GM12878 (cell line): ENCODE results near the gene TOM1L2. TPM values are rescaled to one million over a fixed set of nuclear protein-coding genes. Genes with fewer than 3 reads are reported as not detected.

Experiments used
- ATAC-seq: fragments of 200-7000 bp; cut with Tn5 transposase; 3 replicates; pipeline ENCODE4 v1.9.1; 2020; ENCODE audit warnings: mild to moderate bottlenecking, moderate library complexity
- BruUV-seq: library from RNA; stranded (reverse); fragments of 400-500 nt; replicated peaks from 2 replicates; lab custom pipeline; 2021; lab: Mats Ljungman, UMichigan
- CTCF ChIA-PET: fragments of 300-600 bp; sonication (Branson Sonifier 250); formaldehyde crosslinking; extraction: SDS; loops from one replicate; lab custom pipeline; 2021; ENCODE audit warnings: inconsistent platforms; lab: Yijun Ruan, JAX
- POLR2A ChIA-PET: fragments of 350-600 bp; formaldehyde crosslinking; extraction: SDS; loops from one replicate; lab custom pipeline; 2021; ENCODE audit warnings: inconsistent platforms; lab: Charles Lee
- RAD21 ChIA-PET: fragments of 300-600 bp; sonication (Branson Sonifier 250); formaldehyde crosslinking; loops from one replicate; lab custom pipeline; 2023; ENCODE audit warnings: antibody characterized with exemption; ENCODE audit not compliant: unreplicated experiment; lab: Charles Lee
- SMC1A ChIA-PET: fragments of 300-600 bp; sonication (Branson Sonifier 250); formaldehyde crosslinking; loops from one replicate; lab custom pipeline; 2023; ENCODE audit not compliant: unreplicated experiment, uncharacterized antibody; lab: Charles Lee
- DNase-seq: peaks from one replicate; pipeline ENCODE4 v3.0.0-alpha.2; 2011; ENCODE audit warnings: low read depth, low spot score
- FAIRE-seq: peaks from 3 replicates; lab custom pipeline; 2011; peaks lifted over from hg19 to GRCh38; lab: Jason Lieb, UNC
- H2AFZ ChIP-seq: 2 replicates; pipeline ENCODE4 v1.6.0; 2011; ENCODE audit warnings: low read depth, low read length, control low read depth; ENCODE audit not compliant: control insufficient read depth
- H3K27ac ChIP-seq: 2 replicates; pipeline ENCODE4 v1.5.1; 2011; ENCODE audit warnings: control low read depth; ENCODE audit not compliant: control insufficient read depth, insufficient read depth
- H3K27me3 ChIP-seq, 2 experiments: replicated peaks in 1 of 2; 2 replicates each; pipeline versions ENCODE4 v1.6.0 to v1.6.1; 2011; ENCODE audit warnings: low read length in 1 of 2; ENCODE audit not compliant: control insufficient read depth in 2 of 2, insufficient read depth in 2 of 2
- H3K36me3 ChIP-seq, 2 experiments: 2 replicates each; pipeline ENCODE4 v1.5.1; 2011; ENCODE audit warnings: low read length in 1 of 2; ENCODE audit not compliant: control insufficient read depth in 2 of 2, insufficient read depth in 2 of 2
- H3K4me1 ChIP-seq: 2 replicates; pipeline ENCODE4 v1.6.1; 2011; ENCODE audit warnings: mild to moderate bottlenecking, low read length, moderate library complexity, mixed read lengths; ENCODE audit not compliant: control insufficient read depth, insufficient read depth
- H3K4me2 ChIP-seq: 2 replicates; pipeline ENCODE4 v1.6.0; 2011; ENCODE audit warnings: control low read depth; ENCODE audit not compliant: control insufficient read depth, insufficient read depth
- H3K4me3 ChIP-seq: fragments of 200-600 bp; sonication (generic); 2 replicates; pipeline ENCODE4 v1.5.1; 2016
- H3K79me2 ChIP-seq: 2 replicates; pipeline ENCODE4 v1.6.0; 2011; ENCODE audit warnings: low read length; ENCODE audit not compliant: control insufficient read depth, insufficient read depth
- H3K9ac ChIP-seq: 2 replicates; pipeline ENCODE4 v1.8.0; 2011; ENCODE audit warnings: low read length, control low read depth, mixed read lengths; ENCODE audit not compliant: control insufficient read depth, insufficient read depth
- H3K9me3 ChIP-seq: replicated peaks from 3 replicates; pipeline ENCODE4 v1.5.1; 2011; ENCODE audit warnings: mild to moderate bottlenecking, low read length; ENCODE audit not compliant: control insufficient read depth, insufficient read depth
- H4K20me1 ChIP-seq: 2 replicates; pipeline ENCODE4 v1.6.0; 2011; ENCODE audit not compliant: control insufficient read depth, insufficient read depth
- ASH2L ChIP-seq: fragments of 300-600, 200-600 bp; sonication (generic); IDR thresholded peaks from 2 replicates; pipeline ENCODE4 v1.6.1; 2017; ENCODE audit warnings: low read depth, mild to moderate bottlenecking, borderline replicate concordance
- BHLHE40 ChIP-seq, 2 experiments: fragments of 450-650 bp in 1 of 2; IDR thresholded peaks; 2 replicates each; pipeline ENCODE4 v1.6.1; 2011 to 2017; ENCODE audit warnings: low read depth in 2 of 2, borderline replicate concordance in 1 of 2, improper control_type of control experiment in 1 of 2, low read length in 1 of 2, mild to moderate bottlenecking in 1 of 2
- CBX3 ChIP-seq: fragments of 200-600 bp; sonication (generic); IDR thresholded peaks from 2 replicates; pipeline ENCODE4 v1.6.1; 2016; ENCODE audit warnings: low read depth, borderline replicate concordance
- CEBPB ChIP-seq, 2 experiments: fragments of 150-350 bp in 1 of 2; IDR thresholded peaks; 2 replicates each; pipeline ENCODE4 v1.6.1; 2012 to 2014; ENCODE audit warnings: low read depth in 2 of 2, low read length in 2 of 2, borderline replicate concordance in 1 of 2, inconsistent platforms in 1 of 2
- EED ChIP-seq: sonication (generic); IDR thresholded peaks from 2 replicates; pipeline ENCODE4 v1.6.1; 2016; ENCODE audit warnings: antibody characterized with exemption, low read depth
- ESRRA ChIP-seq: IDR thresholded peaks from 2 replicates; pipeline ENCODE4 v1.6.1; 2012; ENCODE audit warnings: mild to moderate bottlenecking, low read length, improper control_type of control experiment
- MEF2A ChIP-seq: IDR thresholded peaks from 2 replicates; pipeline ENCODE4 v1.6.1; 2011; ENCODE audit warnings: low read depth, mild to moderate bottlenecking, low read length, moderate library complexity; ENCODE audit not compliant: insufficient read depth
- MTA2 ChIP-seq: fragments of 450-650 bp; IDR thresholded peaks from 2 replicates; pipeline ENCODE4 v1.6.1; 2016; ENCODE audit warnings: low read depth, mild to moderate bottlenecking, moderate library complexity
- NKRF ChIP-seq: fragments of 450-650 bp; conservative IDR thresholded peaks from 2 replicates; pipeline ENCODE4 v1.6.1; 2017; ENCODE audit warnings: mild to moderate bottlenecking, moderate library complexity
- NR2C2 ChIP-seq: IDR thresholded peaks from 2 replicates; pipeline ENCODE4 v1.6.1; 2011; ENCODE audit warnings: borderline replicate concordance, low read depth; ENCODE audit not compliant: control insufficient read depth, insufficient read length
- PAX5 ChIP-seq: IDR thresholded peaks from 2 replicates; pipeline ENCODE4 v1.6.1; 2011; ENCODE audit warnings: low read depth, low read length, borderline replicate concordance
- PML ChIP-seq: IDR thresholded peaks from 2 replicates; pipeline ENCODE4 v1.6.1; 2012; ENCODE audit warnings: low read length, inconsistent platforms
- POLR2AphosphoS5 ChIP-seq: IDR thresholded peaks from 2 replicates; pipeline ENCODE4 v1.6.1; 2011; ENCODE audit warnings: mild to moderate bottlenecking, low read length, inconsistent platforms
- RCOR1 ChIP-seq: conservative IDR thresholded peaks from 2 replicates; pipeline ENCODE4 v1.6.1; 2012; ENCODE audit warnings: low read depth, low read length, improper control_type of control experiment
- RELB ChIP-seq: fragments of 450-650 bp; IDR thresholded peaks from 2 replicates; pipeline ENCODE4 v1.6.1; 2017; ENCODE audit warnings: low read depth, mild to moderate bottlenecking, moderate library complexity
- SMAD5 ChIP-seq: IDR thresholded peaks from 2 replicates; pipeline ENCODE4 v1.6.1; 2016; ENCODE audit warnings: antibody characterized with exemption, low read depth
- STAT1 ChIP-seq: fragments of 450-650 bp; conservative IDR thresholded peaks from 2 replicates; pipeline ENCODE4 v1.6.1; 2014; ENCODE audit warnings: antibody characterized with exemption, mild to moderate bottlenecking
- ZBTB4 ChIP-seq: fragments of 450-650 bp; formaldehyde crosslinking; IDR thresholded peaks from 2 replicates; pipeline ENCODE4 v1.4.0; 2022; ENCODE audit warnings: mild to moderate bottlenecking, moderate library complexity
- WGBS: methylation state at CpG from one replicate; pipeline ENCODE4 v1.1.6; 2016; ENCODE audit warnings: low lambda C conversion rate; ENCODE audit not compliant: insufficient replicate concordance, insufficient coverage; ENCODE audit errors: missing lambda C conversion rate; 5-methylcytosine and 5-hydroxymethylcytosine counted together
- in situ Hi-C: fragments of 300-500 bp; cut with MboI; formaldehyde crosslinking; loops from 9 replicates; pipeline ENCODE4 v1.14.3; 2018; ENCODE audit warnings: mixed read lengths
- intact Hi-C: fragments of 100-400 bp; cut with micrococcal nuclease; formaldehyde crosslinking; loops from one replicate; pipeline ENCODE4 v1.14.2; 2022; ENCODE audit not compliant: unreplicated experiment
- polyA plus RNA-seq, 11 experiments: library from polyadenylated mRNA; depleted of rRNA in 4 of 11; unstranded in 6 of 11; stranded (reverse) in 5 of 11; fragments of >200 nt; fragmentation: Nextera tagmentation in 4 of 11; fragmentation: Illumina TruSeq in 1 of 11; extraction: Ambion mirVana in 4 of 11; extraction: Trizol in 1 of 11; gene quantifications; 1 replicate in 1 of 11; 2 replicates in 10 of 11; pipeline versions ENCODE4 v1.2.1 to v1.2.3, GENCODE V29; 2011 to 2016; ENCODE audit warnings: inconsistent platforms in 2 of 11, missing spikeins in 2 of 11, low read depth in 1 of 11
- total RNA-seq, 4 experiments: library from RNA; depleted of rRNA in 3 of 4; stranded (reverse); fragments of >200 nt in 3 of 4; fragmentation: Illumina TruSeq in 1 of 4; extraction: Trizol in 1 of 4; gene quantifications; 2 replicates each; pipeline versions ENCODE4 v1.2.1 to v1.2.3, GENCODE V29; 2013 to 2021

The TOM1L2 gene
- total and polyA plus RNA-seq, 10 of the 15 experiments (the other 5 are each of a cell fraction or from before 2014, with no cell fraction given) = 0.19 to 19.2 (median 8.1) TPM

- ChIA-PET SMC1A (interaction anchor here (1.1 to 2.3 kb wide), 2 partner anchors 10 to 19 kb away, joined by 4 to 7 read pairs; no protein-coding TSS in a partner anchor), CTCF (interaction anchor here (0.5 to 1.6 kb wide), 5 partner anchors 9 to 409 kb away, joined by 3 to 5 read pairs (median 4); no protein-coding TSS in a partner anchor), POLR2A (no interaction called here), RAD21 (interaction anchor here (1.2 kb wide), 1 partner anchor 22 kb away, joined by 6 read pairs; no protein-coding TSS in a partner anchor)
- Histone ChIP-seq H3K27ac (no peak overlapping the region), H3K27me3 (no peaks in the 10 kb centered on the region), H3K9me3 (no peaks in the 10 kb centered on the region), H3K36me3 (no peaks in the 10 kb centered on the region), H3K4me3 (no peak overlapping the region), H3K4me1 (peaks cover 7% of the 10 kb centered on the region; the same call in 1 of the 2 replicates), H4K20me1 (no peaks in the 10 kb centered on the region; the same call in 1 of the 2 replicates), H3K4me2 (no peak overlapping the region), H3K79me2 (no peaks in the 10 kb centered on the region), H2AFZ (no peak overlapping the region), H3K9ac (no peak overlapping the region)
- DNase-seq (no peak), FAIRE-seq (no peak), ATAC-seq (no peak)
- 40% methylated on average over 5 of the region's 5 CpGs for WGBS
- intact Hi-C loops (no loop called here), in situ Hi-C loops (no loop called here)
- no TSS peak for BruUV-seq
- TF ChIP-seq RCOR1 = no peak
- no peak for TF ChIP-seq SMAD5
- TF ChIP-seq RELB = no peak
- no peak for TF ChIP-seq NR2C2
- TF ChIP-seq STAT1 = no peak
- no peak for TF ChIP-seq NKRF
- TF ChIP-seq MEF2A = no peak
- TF ChIP-seq ZBTB4 (CRISPR knock-in tag) = no peak
- no peak for TF ChIP-seq ESRRA
- TF ChIP-seq CEBPB (IDR thresholded peaks at IDR 0.05; ENCODE audit: borderline replicate concordance in 1 of 2, low read depth in 2 of 2, low read length in 2 of 2) = no peak
- no peak for TF ChIP-seq BHLHE40 (IDR thresholded peaks at IDR 0.05; ENCODE audit: borderline replicate concordance in 1 of 2, low read depth in 2 of 2, low read length in 1 of 2)
- no peak for TF ChIP-seq MTA2
- TF ChIP-seq PAX5 = no peak
- TF ChIP-seq EED = no peak
- no peak for TF ChIP-seq POLR2AphosphoS5
- TF ChIP-seq ASH2L = no peak
- no peak for TF ChIP-seq CBX3
- TF ChIP-seq PML = no peak
Observed at GRCh38 chr17:17941015-17941414, 31.2 kb downstream of the TOM1L2 start.
